HG03103 (cell line): ENCODE data around the gene CCS.
"Not testable (repeated sequence)": the region's sequence is repeated elsewhere in the genome, so short reads cannot be mapped to it uniquely, and the experiment has no call there.

Experiments
- ATAC-seq: cut with Tn5 transposase; IDR thresholded peaks from one replicate; pipeline ENCODE4 v1.9.1; 2021; ENCODE audit warnings: low read depth; ENCODE audit not compliant: unreplicated experiment

The CCS gene

DNA sequence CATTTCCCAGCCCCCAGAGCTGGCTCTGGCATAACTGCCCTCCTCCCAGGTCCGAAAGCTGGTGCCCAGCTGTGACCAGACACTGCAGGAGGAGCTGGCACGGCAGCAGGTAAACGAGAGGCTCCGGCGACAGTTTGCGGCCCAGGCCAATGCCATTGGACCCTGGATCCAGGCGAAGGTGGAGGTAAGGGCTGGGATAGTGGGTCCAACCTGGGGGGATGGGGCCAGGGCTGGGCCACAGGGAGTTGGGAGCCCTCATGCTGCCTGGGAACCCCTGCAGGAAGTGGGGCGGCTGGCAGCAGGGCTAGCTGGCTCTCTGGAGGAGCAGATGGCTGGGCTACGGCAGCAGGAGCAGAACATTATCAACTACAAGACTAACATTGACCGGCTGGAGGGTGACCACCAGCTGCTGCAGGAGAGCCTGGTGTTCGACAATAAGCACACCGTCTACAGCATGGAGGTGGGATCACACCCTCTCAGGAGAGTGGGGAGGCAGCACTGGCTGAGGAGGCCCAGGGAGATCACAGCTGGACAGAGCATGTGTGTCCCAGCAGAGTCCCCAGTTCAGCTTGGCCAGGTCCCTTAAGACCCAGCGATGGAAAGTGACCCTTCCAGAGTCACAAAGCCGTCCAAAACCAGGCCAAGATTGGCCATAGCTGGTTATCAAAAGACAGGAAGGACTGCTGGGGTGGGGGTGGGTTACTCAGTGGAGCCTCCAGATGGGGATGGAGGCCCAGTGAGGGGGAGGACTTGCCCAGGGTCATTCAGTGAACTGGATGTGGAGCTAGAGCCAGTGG lies 31.6 kb upstream of the CCS start:
- no peak for ATAC-seq

DNA sequence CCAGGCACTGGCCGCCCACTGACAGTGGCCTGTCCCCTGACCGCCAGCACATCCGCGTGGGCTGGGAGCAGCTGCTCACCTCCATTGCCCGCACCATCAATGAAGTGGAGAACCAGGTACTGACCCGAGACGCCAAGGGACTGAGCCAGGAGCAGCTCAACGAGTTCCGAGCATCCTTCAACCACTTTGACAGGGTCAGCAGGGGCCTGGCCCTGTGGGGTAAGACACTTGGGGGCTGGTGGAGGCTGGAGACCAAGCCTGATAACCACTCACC lies 31.1 kb upstream of the CCS start:
- ATAC-seq = no peak

DNA sequence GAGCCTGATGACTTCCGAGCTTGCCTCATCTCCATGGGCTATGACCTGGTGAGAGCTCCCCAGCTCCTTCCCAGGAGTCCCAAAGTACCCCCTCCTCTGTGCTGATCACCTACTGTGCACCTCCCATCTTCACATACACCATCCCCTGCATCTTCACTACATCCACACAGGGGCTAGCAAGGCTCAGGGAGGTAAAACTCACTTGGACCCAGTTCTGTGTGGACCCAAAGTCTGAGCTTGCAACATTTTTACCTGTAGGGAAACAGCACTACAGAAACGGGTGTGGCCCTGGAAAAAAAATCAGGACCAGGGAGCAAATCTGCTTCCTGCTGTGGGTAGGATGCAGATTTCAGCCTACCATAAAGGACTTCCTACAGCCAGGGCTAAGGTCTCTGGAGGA lies 30.7 kb upstream of the CCS start:
- ATAC-seq = no peak

DNA sequence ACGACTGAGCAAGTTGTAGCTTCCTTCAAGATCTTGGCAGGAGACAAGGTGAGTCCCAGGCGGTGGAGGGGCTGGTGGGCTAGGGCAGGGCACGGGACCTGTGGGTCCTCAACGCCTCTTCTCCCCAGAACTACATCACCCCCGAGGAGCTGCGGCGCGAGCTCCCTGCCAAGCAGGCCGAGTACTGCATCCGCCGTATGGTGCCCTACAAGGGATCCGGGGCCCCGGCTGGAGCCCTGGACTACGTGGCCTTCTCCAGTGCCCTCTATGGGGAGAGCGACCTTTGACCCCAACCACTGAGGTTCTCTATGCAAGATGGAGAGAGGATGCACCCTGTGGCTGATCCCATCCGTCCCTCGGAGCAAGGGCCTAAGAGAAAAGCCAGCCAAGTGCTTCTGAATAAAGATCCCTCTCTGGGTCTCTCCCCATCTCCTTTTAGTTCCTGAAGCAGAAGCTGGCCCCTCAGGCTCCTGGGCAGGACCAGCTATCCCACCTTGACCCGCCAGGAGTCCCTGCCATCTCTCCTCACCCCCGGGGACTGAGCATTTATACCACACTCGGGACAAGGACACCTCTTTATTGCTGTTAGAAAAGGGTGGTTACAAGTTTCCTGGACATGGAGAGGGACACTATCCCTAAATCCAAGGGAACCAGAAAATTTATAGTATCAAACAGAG lies 29.9 kb upstream of the CCS start:
- no peak for ATAC-seq

DNA sequence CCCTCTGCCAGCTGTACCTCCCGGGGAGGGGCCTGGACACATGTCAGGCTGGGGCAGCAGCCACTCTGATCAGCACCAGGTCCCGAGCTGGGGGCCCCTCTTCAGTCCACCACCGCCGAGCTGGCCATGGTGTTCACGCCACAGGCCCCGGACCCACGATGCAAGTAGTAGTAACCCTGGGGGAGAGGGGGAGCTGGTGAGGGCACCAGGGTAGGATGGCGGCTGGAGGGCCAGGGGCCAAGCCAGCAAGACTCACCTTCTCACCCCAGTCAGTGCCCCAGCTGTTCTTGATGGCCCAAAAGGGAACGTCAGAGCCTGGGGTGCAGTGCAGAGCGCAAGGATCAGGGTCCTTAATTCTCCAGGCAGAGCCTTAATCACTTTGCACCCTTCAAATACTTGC lies 29.2 kb upstream of the CCS start:
- ATAC-seq = no peak

- ATAC-seq = no peak
These were observed 28.4 kb upstream of the CCS start for GRCh38 chr11:66564538-66564937.

DNA sequence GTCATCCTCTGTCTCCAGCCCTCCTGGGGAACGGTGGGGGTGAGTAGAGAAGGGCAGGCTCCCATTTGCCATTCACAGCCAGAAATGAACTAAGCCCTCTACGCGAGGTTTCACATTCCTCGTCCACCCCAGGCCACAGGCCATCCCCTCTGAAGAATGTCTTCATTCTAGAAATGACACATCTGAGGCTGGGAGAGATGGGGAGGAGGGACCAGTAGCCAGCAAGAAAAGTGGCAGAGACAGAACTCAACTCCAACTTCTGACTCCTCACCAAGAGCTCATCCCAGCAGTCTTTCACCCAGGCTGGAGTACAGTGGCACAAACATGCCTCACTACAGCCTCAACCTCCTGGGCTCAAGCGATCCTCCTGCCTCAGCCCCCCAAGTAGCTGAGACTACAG lies 28.0 kb upstream of the CCS start:
- no peak for ATAC-seq

DNA sequence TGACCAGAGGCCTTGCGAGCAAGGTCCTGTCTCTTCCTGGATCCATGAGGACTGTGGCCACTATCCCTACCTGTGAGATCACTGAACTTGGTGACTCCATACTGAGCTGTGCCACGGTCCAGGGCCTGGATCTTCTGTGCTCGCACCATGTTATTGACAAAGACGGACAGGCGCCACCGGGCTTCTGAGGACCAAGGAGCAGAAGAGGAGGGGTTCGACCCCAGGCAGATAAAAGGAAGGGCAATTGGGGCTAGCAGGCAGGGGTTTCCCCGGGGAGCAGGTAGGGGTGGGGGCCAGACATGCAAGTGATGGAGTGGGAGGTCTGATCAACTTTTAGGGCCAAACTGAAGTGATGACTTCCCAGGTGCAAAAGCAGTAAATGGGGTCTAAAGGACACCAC lies 26.8 kb upstream of the CCS start:
- no peak for ATAC-seq

DNA sequence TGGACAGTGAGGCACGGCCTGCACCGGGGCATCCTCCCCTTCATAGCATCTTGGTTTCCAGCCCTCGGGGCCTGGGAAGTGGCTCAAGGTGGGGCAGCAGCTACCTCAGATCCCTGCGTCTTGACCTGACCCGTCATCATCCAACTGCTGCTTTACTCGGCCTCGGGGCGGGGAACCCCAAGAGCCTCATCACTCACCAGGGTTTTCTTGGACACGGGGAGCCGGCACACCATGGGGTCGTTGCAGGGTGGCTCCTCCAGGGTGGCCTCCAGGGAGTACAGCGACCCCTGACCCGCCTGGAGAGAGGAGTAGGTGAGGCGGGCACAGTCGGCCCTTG lies 25.2 kb upstream of the CCS start:
- no peak for ATAC-seq

- ATAC-seq = no peak
These were observed 24.7 kb upstream of the CCS start, which contains the start of gene CTSF for GRCh38 chr11:66568124-66568916. Gene CTSF, minus strand, starts transcription at chr11:66568606. Its CDS starts 120 bp downstream, at chr11:66568486.

DNA sequence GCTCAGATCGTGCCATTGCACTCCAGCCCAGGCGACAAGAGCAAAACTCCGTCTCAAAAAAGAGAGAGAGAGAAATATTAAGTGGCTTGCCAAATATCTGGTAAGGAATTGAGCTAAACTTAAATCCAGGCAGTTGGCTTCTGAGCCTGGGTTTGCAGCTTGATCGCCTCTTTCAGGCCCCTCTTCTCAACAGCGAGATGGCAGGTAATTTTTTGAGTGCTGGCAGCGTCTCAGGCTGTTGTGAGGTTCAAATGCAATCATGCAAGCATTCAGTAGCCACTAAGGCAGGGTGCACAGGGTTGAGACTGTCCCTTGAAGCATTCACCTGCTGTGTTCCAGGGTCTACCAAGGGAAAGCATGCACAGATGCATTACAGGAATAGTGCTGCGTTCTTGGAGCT lies 23.9 kb upstream of the CCS start:
- no peak for ATAC-seq

DNA sequence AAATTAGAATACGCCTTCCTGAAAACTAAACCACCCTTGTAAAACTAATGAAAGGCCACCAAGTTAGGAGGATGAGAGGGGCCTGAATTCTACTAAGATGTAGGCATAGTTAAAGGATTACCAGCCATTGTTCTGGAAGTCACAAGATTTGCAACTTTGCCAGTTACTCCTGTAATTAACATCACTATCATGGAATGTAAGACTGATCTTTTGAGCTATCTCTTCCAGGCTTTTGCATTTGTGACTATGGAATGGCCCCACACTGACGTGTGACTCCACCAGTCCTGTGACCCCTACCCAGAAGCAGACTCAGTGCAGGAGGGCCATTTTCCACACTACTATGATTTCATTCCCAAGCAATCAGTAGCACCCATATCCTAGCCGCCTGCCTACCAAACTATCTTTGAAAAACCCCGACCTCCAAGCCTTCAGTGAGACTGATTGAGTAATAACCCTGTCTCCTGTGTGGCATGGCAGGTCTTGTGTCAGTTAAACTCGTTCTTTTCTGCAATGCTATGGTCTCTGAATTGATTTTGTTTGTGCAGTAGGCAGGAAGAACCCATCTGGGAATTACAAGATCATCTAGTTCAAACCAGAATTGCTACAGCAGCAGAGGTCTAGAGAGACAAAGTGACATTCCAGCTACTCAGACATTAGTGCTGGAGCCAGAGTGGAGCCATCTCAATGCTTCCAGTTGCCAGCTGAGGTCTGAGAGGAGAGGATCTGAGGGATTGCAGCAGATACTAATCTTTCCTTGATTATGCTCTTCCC lies 22.7 kb upstream of the CCS start:
- ATAC-seq = no peak

DNA sequence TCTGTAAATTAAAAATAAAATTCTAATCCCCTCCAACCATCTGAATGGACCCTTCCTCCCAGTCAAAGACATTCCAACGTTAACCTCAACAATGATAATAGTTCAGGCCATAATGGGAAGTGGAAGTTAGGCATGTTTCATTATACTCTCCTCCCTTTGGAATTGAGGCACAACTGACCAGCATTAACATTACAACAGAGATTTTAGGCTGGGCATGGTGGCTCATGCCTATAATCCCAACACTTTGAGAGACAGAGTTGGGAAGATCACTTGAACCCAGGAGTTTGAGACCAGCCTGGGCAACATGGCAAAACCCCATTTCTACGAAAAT lies 22.2 kb upstream of the CCS start:
- no peak for ATAC-seq

GRCh38 chr11:66579017-66579606 lies 13.9 kb upstream of the CCS start:
- ATAC-seq = no peak

GRCh38 chr11:66580803-66581202 lies 12.2 kb upstream of the CCS start:
- ATAC-seq = no peak

DNA sequence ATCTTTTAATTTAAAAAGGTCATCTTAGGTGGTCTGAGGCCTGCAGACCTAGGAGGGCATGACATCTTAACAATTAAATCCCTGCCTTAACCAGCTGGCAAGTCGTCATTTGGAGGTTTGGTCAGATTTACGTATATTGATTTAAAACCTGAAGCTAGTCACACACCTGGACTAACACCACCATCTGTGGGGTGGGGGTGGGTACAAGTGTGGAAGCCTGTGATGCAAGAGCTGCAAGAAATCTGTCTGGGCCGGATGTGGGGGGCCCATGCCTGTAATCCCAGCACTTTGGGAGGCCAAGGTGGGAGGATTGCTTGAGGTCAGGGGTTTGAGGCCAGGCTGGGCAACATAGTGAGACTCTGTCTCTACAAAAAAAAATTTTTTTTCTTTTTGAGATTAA lies 11.7 kb upstream of the CCS start:
- ATAC-seq = no peak

- not testable (repeated sequence) for ATAC-seq
These were observed 10.3 kb upstream of the CCS start for GRCh38 chr11:66582565-66583147.

DNA sequence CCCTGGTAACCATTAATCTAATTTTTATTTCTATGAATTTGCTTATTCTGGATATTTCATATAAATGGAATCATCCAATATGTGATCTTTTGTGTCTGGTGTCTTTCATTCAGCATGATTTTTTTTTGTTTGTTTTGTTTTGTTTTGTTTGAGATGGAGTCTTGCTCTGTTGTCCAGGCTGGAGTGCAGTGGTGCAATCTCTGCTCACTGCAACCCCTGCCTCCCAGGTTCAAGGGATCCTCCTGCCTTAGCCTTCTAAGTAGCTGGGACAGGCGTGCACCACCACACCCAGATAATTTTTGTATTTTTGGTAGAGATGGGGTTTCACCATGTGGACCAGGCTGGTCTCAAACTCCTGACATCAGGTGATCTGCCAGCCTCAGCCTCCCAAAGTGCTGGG lies 7.5 kb upstream of the CCS start:
- not testable (repeated sequence) for ATAC-seq

GRCh38 chr11:66586136-66586535 lies 6.8 kb upstream of the CCS start:
- no peak for ATAC-seq

GRCh38 chr11:66589315-66589714 lies 3.7 kb upstream of the CCS start:
- ATAC-seq = not testable (repeated sequence)
